ENCODE data around the gene JMJD7.
A peak's percentile ranks its signal among the peaks of the same experiment; 100 is the strongest.

The JMJD7 gene

DNA sequence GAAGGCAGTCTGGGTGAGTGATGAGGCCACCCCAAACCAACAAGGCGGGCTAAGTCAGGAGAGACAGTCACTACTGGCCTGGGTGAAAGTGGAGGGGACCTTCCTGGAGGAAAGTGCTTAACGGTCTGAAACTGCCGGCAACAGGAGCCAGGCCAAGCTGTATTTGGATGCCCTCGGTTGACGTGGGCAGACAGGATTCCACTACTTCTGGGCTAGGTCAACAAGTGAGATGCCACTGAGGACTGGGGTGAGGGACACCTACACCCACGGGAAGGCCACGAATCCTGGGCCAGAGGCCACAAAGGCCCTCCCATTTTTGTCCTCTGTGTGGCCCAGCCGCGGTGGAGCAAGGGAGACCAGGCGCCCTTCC lies 53.6 kb downstream of the JMJD7 start:
- Histone ChIP-seq H3K4me2 (ENCODE audit: low read depth, low read length, poor library complexity, severe bottlenecking) (no peak overlapping the region), H3K36me3 (ENCODE audit: insufficient read depth, low read length) (no peaks in the 10 kb centered on the region), H3K4me1 (ENCODE audit: insufficient read depth, low read length, poor library complexity, severe bottlenecking) (peaks cover 8% of the 10 kb centered on the region), H3F3A (ENCODE audit: low read depth) (no peaks in the 10 kb centered on the region), H3K4me3 (ENCODE audit: low read length, poor library complexity, severe bottlenecking) (no peak overlapping the region), H3K9ac (ENCODE audit: low read depth, low read length, poor library complexity, severe bottlenecking) (no peak overlapping the region), H3K27me3 (ENCODE audit: insufficient read depth, low read length, poor library complexity, severe bottlenecking) (no peaks in the 10 kb centered on the region), H3K9me3 (ENCODE audit: insufficient read depth, low read depth, low read length) (no peaks in the 10 kb centered on the region), H3K79me2 (ENCODE audit: insufficient read depth, low read length) (no peaks in the 10 kb centered on the region), H2AFZ (ENCODE audit: low read length) (no peak overlapping the region), H4K20me1 (ENCODE audit: insufficient read depth, low read length, poor library complexity, severe bottlenecking) (no peaks in the 10 kb centered on the region), H3K9me2 (replicated peaks; ENCODE audit: low read depth, low read length) (no peaks in the 10 kb centered on the region)
- TF ChIP-seq, protein P1, sequence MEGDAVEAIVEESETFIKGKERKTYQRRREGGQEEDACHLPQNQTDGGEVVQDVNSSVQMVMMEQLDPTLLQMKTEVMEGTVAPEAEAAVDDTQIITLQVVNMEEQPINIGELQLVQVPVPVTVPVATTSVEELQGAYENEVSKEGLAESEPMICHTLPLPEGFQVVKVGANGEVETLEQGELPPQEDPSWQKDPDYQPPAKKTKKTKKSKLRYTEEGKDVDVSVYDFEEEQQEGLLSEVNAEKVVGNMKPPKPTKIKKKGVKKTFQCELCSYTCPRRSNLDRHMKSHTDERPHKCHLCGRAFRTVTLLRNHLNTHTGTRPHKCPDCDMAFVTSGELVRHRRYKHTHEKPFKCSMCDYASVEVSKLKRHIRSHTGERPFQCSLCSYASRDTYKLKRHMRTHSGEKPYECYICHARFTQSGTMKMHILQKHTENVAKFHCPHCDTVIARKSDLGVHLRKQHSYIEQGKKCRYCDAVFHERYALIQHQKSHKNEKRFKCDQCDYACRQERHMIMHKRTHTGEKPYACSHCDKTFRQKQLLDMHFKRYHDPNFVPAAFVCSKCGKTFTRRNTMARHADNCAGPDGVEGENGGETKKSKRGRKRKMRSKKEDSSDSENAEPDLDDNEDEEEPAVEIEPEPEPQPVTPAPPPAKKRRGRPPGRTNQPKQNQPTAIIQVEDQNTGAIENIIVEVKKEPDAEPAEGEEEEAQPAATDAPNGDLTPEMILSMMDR (conservative IDR thresholded peaks at IDR 0.05; ENCODE audit: low read length): no peak
- no peak for TF ChIP-seq EZH2phosphoT487 (IDR thresholded peaks at IDR 0.05; ENCODE audit: borderline replicate concordance)

DNA sequence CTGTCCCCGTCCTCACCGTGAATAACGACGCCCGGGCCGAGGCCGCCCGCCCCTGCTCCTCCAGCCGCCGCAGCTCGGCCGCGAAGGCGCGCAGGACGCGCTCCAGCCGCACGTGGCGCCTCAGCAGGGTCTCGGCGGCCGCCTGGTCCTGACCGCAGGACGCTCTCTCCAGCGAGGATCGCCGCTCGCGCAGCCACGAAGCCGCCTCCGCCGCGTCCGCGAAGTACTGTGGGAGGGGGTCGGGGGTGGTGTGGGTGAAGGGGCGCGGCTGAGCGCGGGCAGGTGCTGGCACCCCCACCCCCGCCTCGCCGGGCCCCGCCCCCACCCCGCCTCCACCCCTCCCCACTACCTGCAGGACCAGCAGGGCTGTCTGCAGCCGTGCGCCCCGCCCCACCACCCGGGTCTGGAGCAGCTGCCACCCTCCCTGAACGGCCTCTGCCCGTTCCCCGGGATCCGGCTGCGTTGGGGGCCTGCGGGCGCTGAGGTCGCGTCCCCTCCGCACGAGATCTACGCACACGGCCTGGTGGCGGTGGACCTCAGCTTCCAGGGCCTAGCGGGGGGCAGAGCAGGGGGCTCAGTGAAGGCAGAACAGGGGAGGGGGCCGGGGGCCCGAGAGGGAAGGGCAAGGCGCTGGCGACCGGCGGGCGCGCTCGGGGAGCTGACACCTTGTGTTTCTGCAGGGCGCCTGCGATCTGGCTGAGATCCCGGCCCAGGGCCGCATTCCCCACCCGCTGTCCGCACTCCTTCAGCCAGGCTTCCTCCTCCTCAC lies 54.2 kb downstream of the JMJD7 start:
- no peaks in the 10 kb centered on the region for H3K9me3 ChIP-seq (ENCODE audit: insufficient read depth, low read depth, low read length)
- H3K4me1 ChIP-seq (ENCODE audit: insufficient read depth, low read length, poor library complexity, severe bottlenecking): peaks cover 8% of the 10 kb centered on the region
- no peaks in the 10 kb centered on the region for H3K79me2 ChIP-seq (ENCODE audit: insufficient read depth, low read length)
- no peak overlapping the region for H2AFZ ChIP-seq (ENCODE audit: low read length)
- H3F3A ChIP-seq (ENCODE audit: low read depth): no peaks in the 10 kb centered on the region
- no peak overlapping the region for H3K9ac ChIP-seq (ENCODE audit: low read depth, low read length, poor library complexity, severe bottlenecking)
- no peaks in the 10 kb centered on the region for H3K9me2 ChIP-seq (replicated peaks; ENCODE audit: low read depth, low read length)
- H3K4me3 ChIP-seq (ENCODE audit: low read length, poor library complexity, severe bottlenecking): no peak overlapping the region
- H3K4me2 ChIP-seq (ENCODE audit: low read depth, low read length, poor library complexity, severe bottlenecking): no peak overlapping the region
- TF ChIP-seq, protein P1 (conservative IDR thresholded peaks at IDR 0.05; ENCODE audit: low read length): no peak
- no peak for TF ChIP-seq EZH2phosphoT487 (IDR thresholded peaks at IDR 0.05; ENCODE audit: borderline replicate concordance)
- no peaks in the 10 kb centered on the region for H4K20me1 ChIP-seq (ENCODE audit: insufficient read depth, low read length, poor library complexity, severe bottlenecking)
- no peaks in the 10 kb centered on the region for H3K36me3 ChIP-seq (ENCODE audit: insufficient read depth, low read length)
- H3K27me3 ChIP-seq (ENCODE audit: insufficient read depth, low read length, poor library complexity, severe bottlenecking): no peaks in the 10 kb centered on the region

DNA sequence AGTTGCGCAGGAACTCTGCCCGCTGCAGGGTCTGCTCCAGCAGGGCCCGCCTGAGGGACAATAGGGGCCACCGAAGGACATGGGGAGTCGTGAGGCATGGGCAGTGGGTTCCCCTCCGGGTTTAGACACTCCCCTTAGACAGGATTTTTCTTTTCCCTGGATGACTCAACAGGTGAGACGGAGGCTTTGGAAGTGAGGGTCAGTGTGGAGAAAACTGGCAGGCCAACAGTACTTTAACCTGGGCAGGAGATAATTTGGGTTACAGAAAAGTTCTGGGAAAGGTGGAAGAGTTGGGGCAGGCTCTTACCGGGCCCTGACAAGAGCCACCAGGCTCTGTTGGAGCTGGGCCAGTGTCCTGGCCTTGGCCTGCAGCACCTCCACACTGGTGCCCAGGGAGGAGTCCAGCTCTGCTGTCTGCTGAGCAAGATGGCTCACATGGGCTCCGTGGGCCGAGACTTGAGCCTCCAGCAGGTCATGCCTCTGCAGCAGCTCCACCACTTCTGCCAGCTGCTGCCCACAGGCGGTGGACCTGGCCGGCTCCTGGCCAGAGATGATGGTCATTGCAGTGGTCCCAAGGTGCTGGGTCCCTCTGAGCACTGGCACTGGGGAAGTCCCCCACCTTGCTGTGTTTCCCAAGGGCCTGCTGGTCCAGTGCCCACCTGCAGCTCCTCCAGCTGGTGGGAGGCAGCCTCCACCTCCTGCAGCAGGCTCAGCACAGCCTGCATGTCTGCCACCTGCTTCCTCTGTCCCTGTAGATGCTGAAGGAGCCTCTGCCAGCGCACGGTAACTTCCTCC lies 55.0 kb downstream of the JMJD7 start:
- Histone ChIP-seq H4K20me1 (ENCODE audit: insufficient read depth, low read length, poor library complexity, severe bottlenecking) (no peaks in the 10 kb centered on the region), H3K9me2 (replicated peaks; ENCODE audit: low read depth, low read length) (no peaks in the 10 kb centered on the region), H3K36me3 (ENCODE audit: insufficient read depth, low read length) (no peaks in the 10 kb centered on the region), H3K27me3 (ENCODE audit: insufficient read depth, low read length, poor library complexity, severe bottlenecking) (no peaks in the 10 kb centered on the region), H2AFZ (ENCODE audit: low read length) (peak overlapping the region; percentile 20; the same call in 1 of the 2 replicates), H3K4me1 (ENCODE audit: insufficient read depth, low read length, poor library complexity, severe bottlenecking) (peaks cover 8% of the 10 kb centered on the region), H3K9me3 (ENCODE audit: insufficient read depth, low read depth, low read length) (no peaks in the 10 kb centered on the region), H3K79me2 (ENCODE audit: insufficient read depth, low read length) (no peaks in the 10 kb centered on the region), H3F3A (ENCODE audit: low read depth) (no peaks in the 10 kb centered on the region), H3K9ac (ENCODE audit: low read depth, low read length, poor library complexity, severe bottlenecking) (no peak overlapping the region), H3K4me3 (ENCODE audit: low read length, poor library complexity, severe bottlenecking) (no peak overlapping the region), H3K4me2 (ENCODE audit: low read depth, low read length, poor library complexity, severe bottlenecking) (no peak overlapping the region)
- TF ChIP-seq, protein P1 (conservative IDR thresholded peaks at IDR 0.05; ENCODE audit: low read length): 0 out of 2 replicates have a peak, but pooled peaks have one; percentile 15
- TF ChIP-seq EZH2phosphoT487 (IDR thresholded peaks at IDR 0.05; ENCODE audit: borderline replicate concordance): no peak

All from Loucy (cell line).